Activated B cell treated with CpG ODN at 0.5 μM for 24 hours (primary cell): ENCODE results near the gene SAFB. TPM values are rescaled to one million over a fixed set of nuclear protein-coding genes. Genes with fewer than 3 reads are reported as not detected.

Experiments
- ATAC-seq: fragments of 200-7000 bp; cut with Tn5 transposase; one replicate; pipeline ENCODE4 v1.10.0; 2021; ENCODE audit warnings: low read depth, mild to moderate bottlenecking, moderate library complexity
- CTCF ChIA-PET: fragments of 350-600 bp; sonication (Branson Sonifier 250); formaldehyde crosslinking; loops from one replicate; lab custom pipeline; 2021; ENCODE audit warnings: antibody characterized with exemption; lab: Charles Lee
- POLR2A ChIA-PET: fragments of 350-600 bp; sonication (Branson Sonifier 250); formaldehyde crosslinking; loops from one replicate; lab custom pipeline; 2021; ENCODE audit warnings: antibody characterized with exemption; lab: Charles Lee
- DNase-seq: peaks from one replicate; pipeline ENCODE4 v3.0.0; 2022
- H3K27ac Mint-ChIP-seq: one replicate; pipeline ENCODE4 v1.8.0; 2020; ENCODE audit warnings: mixed read lengths
- H3K27me3 Mint-ChIP-seq: one replicate; pipeline ENCODE4 v1.8.0; 2021; ENCODE audit warnings: mixed read lengths
- H3K36me3 Mint-ChIP-seq: one replicate; pipeline ENCODE4 v1.8.0; 2021; ENCODE audit warnings: low read depth, mixed read lengths
- H3K4me1 Mint-ChIP-seq: one replicate; pipeline ENCODE4 v1.8.0; 2021; ENCODE audit warnings: mixed read lengths
- H3K4me3 Mint-ChIP-seq: one replicate; pipeline ENCODE4 v1.8.0; 2020; ENCODE audit warnings: mild to moderate bottlenecking, mixed read lengths
- H3K9me3 Mint-ChIP-seq: one replicate; pipeline ENCODE4 v1.8.0; 2020; ENCODE audit warnings: mixed read lengths
- intact Hi-C: fragments of 100-400 bp; cut with micrococcal nuclease; formaldehyde crosslinking; loops from one replicate; pipeline ENCODE4 v1.15.1; 2024
- total RNA-seq: library from RNA; stranded (reverse); gene quantifications from 2 replicates; pipeline ENCODE4 v1.2.3, GENCODE V29; 2022
- TF ChIP-seq, protein P1 (sequence below): fragments of 200-600 bp; IDR thresholded peaks from one replicate; pipeline ENCODE4 v1.8.0; 2022; ENCODE audit warnings: antibody characterized with exemption, mild to moderate bottlenecking

Gene SAFB
- total RNA-seq, 1 donor from 2014 or later = 171 TPM

DNA sequence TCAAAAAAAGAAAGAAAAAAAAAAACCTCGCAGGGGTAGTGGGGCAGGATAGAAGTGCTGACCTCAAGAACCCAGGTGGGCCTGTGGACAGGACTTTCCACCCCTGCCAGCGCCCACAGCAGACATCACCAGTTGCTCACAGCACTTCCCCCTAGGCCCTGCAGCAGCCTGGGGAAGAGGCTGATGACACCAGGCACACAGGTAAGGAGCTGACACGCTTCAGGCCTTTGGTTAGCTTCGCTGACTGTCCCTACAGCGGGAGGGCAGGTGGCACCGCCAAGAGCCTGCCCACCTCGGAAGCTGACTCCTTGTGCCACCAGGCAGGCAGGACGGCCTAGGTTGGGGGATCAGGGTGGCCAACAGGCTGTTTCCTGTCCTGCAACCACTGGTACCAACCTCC, 88.1 kb downstream of the SAFB start:
- POLR2A ChIA-PET = interaction anchor here (0.6 kb wide), 1 partner anchor 703 kb away, joined by 3 read pairs; no protein-coding TSS in a partner anchor
- Mint-ChIP-seq H3K4me1 (peaks cover 1% of the 10 kb centered on the region), H3K4me3 (no peak overlapping the region), H3K36me3 (peaks cover 68% of the 10 kb centered on the region), H3K27ac (no peak overlapping the region), H3K9me3 (no peaks in the 10 kb centered on the region), H3K27me3 (no peaks in the 10 kb centered on the region)
- TF ChIP-seq, protein P1, sequence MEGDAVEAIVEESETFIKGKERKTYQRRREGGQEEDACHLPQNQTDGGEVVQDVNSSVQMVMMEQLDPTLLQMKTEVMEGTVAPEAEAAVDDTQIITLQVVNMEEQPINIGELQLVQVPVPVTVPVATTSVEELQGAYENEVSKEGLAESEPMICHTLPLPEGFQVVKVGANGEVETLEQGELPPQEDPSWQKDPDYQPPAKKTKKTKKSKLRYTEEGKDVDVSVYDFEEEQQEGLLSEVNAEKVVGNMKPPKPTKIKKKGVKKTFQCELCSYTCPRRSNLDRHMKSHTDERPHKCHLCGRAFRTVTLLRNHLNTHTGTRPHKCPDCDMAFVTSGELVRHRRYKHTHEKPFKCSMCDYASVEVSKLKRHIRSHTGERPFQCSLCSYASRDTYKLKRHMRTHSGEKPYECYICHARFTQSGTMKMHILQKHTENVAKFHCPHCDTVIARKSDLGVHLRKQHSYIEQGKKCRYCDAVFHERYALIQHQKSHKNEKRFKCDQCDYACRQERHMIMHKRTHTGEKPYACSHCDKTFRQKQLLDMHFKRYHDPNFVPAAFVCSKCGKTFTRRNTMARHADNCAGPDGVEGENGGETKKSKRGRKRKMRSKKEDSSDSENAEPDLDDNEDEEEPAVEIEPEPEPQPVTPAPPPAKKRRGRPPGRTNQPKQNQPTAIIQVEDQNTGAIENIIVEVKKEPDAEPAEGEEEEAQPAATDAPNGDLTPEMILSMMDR = no peak
- intact Hi-C loops = no loop called here
- DNase-seq (no peak), ATAC-seq (no peak)
- CTCF ChIA-PET = no interaction called here

DNA sequence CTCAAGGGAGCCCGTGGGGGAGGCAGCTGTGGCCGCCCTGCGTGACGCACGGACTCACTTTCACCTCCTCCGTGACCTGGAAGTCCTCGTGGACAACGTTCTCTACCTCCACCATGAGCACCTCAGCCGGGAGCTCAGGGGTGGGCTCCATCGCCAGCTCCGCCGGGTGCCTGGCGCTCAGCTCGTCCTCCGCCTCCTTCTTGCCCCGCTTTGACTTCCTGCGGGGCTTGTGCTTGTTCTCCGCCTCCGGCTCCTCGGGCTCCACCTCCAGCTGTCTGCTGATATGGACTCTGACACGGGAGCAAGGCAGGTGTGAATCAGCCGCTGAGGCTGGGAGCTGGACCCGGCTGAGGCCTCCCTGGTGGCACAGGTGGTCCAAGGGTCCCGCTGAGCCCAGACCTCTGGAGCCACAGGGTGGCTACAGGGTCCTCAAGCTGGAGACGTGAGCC, 88.9 kb downstream of the SAFB start:
- H3K4me1 Mint-ChIP-seq = peaks cover 1% of the 10 kb centered on the region

DNA sequence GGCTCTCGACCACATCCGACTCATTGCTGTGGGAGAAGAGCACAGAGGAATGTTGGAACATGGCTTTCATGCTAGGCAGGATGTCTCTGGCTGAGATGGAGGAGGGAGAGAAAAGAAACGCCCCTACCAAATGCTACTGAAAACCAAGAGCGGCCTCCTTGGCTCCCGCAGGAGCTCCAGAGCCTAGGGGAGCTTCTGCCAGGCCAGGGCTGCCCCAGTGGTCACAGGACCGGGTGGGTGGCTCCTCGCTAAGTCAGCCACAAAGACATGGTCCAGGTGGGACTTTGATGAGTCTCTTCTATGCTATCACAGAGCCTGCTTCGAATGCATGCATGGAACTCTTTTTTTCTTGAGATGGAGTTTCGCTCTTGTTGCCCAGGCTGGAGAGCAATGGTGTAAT, 90.3 kb downstream of the SAFB start:
- H3K27ac Mint-ChIP-seq = no peak overlapping the region
- intact Hi-C loops = no loop called here
- POLR2A ChIA-PET = no interaction called here

More for the DNA sequence above, 88.9 kb downstream of the SAFB start:
- no peak for DNase-seq
- intact Hi-C loops = no loop called here
- Mint-ChIP-seq H3K27me3 (no peaks in the 10 kb centered on the region), H3K36me3 (peaks cover 61% of the 10 kb centered on the region), H3K27ac (no peak overlapping the region), H3K9me3 (no peaks in the 10 kb centered on the region), H3K4me3 (no peak overlapping the region)
- POLR2A ChIA-PET = interaction anchor here (0.6 to 0.9 kb wide), 3 partner anchors 21 to 703 kb away, joined by 3 read pairs; no protein-coding TSS in a partner anchor
- TF ChIP-seq, protein P1 = no peak
- CTCF ChIA-PET = no interaction called here
- no peak for ATAC-seq

DNA sequence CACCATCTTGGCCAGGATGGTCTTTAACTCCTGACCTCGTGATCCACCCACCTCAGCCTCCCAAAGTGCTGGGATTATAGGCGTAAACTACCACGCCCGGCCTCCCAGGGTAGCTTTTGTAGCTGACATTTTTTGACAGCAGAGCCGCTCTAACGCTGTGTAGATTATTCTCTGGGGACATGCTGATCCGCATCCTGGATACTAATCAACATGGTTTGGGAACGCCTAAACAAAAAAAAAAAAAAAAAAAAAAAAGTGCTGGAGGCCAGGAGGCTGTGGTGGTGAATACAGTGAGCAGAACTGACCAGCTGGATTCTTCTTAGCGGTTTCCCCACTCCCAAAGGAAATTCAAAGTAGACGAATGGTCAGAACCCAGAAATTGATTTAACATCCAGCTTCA, 91.9 kb downstream of the SAFB start:
- no peaks in the 10 kb centered on the region for H3K9me3 Mint-ChIP-seq
- ChIA-PET CTCF (no interaction called here), POLR2A (interaction anchor here (0.7 to 1.0 kb wide), 3 partner anchors 9 to 1678 kb away, joined by 4 to 7 read pairs (median 5); no protein-coding TSS in a partner anchor)
- H3K36me3 Mint-ChIP-seq = peaks cover 53% of the 10 kb centered on the region
- no peak overlapping the region for H3K4me3 Mint-ChIP-seq
- H3K4me1 Mint-ChIP-seq = peaks cover 22% of the 10 kb centered on the region
- TF ChIP-seq, protein P1 = no peak
- intact Hi-C loops = no loop called here
- DNase-seq = no peak
- H3K27me3 Mint-ChIP-seq = no peaks in the 10 kb centered on the region
- no peak for ATAC-seq
- no peak overlapping the region for H3K27ac Mint-ChIP-seq

More for the DNA sequence above, 90.3 kb downstream of the SAFB start:
- no peak for DNase-seq
- Mint-ChIP-seq H3K36me3 (peaks cover 59% of the 10 kb centered on the region), H3K4me3 (no peak overlapping the region), H3K9me3 (no peaks in the 10 kb centered on the region), H3K27me3 (no peaks in the 10 kb centered on the region), H3K4me1 (peaks cover 11% of the 10 kb centered on the region)
- CTCF ChIA-PET = interaction anchor here (0.6 kb wide), 1 partner anchor 1044 kb away, joined by 3 read pairs; no protein-coding TSS in a partner anchor
- no peak for ATAC-seq
- TF ChIP-seq, protein P1 = no peak

DNA sequence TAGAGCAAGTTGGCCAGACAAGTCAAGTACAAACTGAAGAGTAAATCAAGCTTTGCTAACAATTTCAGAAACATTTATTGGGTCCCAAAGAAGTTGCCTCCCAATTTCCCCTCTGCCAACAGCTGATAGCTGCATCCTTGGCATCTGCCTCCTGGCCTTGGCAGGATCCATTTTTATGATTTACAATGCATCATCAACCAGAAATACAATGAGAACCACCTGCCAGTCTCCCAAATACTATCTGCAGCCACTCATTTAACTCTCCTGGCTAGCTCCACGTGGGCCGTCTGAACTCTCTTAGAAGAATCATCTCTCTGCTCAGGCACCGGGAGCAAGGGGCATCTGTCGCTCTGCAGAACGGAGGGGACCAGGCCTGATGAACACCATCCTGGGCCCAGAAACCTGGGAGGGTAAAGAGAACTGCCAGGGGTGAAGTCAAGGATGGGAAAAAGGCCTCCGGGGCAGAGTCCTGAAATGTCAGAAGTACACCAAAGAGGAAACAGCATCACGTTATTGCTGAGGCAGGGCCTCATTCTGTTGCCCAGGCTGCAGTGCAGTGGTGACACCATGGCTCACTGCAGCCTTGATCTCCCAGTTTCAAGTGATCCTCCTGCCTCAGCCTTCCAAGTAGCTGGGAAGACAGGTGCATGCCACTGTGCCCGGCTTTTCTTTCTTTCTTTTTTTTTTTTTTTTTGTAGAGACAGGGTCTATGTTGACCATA, 94.5 kb downstream of the SAFB start:
- ChIA-PET CTCF (interaction anchor here (0.7 kb wide), 1 partner anchor 108 kb away, joined by 3 read pairs; no protein-coding TSS in a partner anchor), POLR2A (interaction anchor here (0.6 to 6.5 kb wide), 7 partner anchors 12 to 1298 kb away, joined by 3 to 102 read pairs (median 4); partner anchors contain the start of gene RPL36)
- intact Hi-C loops = no loop called here
- no peak for DNase-seq
- TF ChIP-seq, protein P1 = no peak
- Mint-ChIP-seq H3K4me1 (peaks cover 27% of the 10 kb centered on the region), H3K27ac (no peak overlapping the region), H3K4me3 (no peak overlapping the region), H3K9me3 (no peaks in the 10 kb centered on the region), H3K27me3 (no peaks in the 10 kb centered on the region), H3K36me3 (peaks cover 34% of the 10 kb centered on the region)
- no peak for ATAC-seq
